ENCODE results near the gene EPHB3. TPM values are rescaled to one million over a fixed set of nuclear protein-coding genes. Genes with fewer than 3 reads are reported as not detected.
A peak's percentile ranks its signal among the peaks of the same experiment; 100 is the strongest.

EPHB3 gene
- total and polyA plus RNA-seq, 10 of the 15 experiments (the other 5 are each of a cell fraction or from before 2014, with no cell fraction given) = 0.09 TPM; not detected in 9

DNA sequence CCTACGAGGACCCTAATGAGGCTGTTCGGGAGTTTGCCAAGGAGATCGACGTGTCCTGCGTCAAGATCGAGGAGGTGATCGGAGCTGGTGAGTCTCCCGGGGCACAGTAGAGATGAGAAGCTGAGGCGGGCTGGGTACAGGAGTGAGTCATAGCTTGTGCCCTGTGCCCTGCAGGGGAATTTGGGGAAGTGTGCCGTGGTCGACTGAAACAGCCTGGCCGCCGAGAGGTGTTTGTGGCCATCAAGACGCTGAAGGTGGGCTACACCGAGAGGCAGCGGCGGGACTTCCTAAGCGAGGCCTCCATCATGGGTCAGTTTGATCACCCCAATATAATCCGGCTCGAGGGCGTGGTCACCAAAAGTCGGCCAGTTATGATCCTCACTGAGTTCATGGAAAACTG, 17.9 kb downstream of the EPHB3 start:
- Histone ChIP-seq H3K4me2 (ENCODE audit: control insufficient read depth, insufficient read depth) (no peak overlapping the region), H2AFZ (ENCODE audit: control insufficient read depth, low read depth, low read length) (no peak overlapping the region), H3K79me2 (ENCODE audit: control insufficient read depth, insufficient read depth, low read length) (no peaks in the 10 kb centered on the region), H3K36me3 (ENCODE audit: control insufficient read depth in 2 of 2, insufficient read depth in 2 of 2, low read length in 1 of 2) (no peaks in the 10 kb centered on the region), H3K4me1 (ENCODE audit: control insufficient read depth, insufficient read depth, low read length) (no peaks in the 10 kb centered on the region), H3K4me3 (no peak overlapping the region), H3K27me3 (replicated peaks in 1 of 2; ENCODE audit: control insufficient read depth in 2 of 2, insufficient read depth in 2 of 2, low read length in 1 of 2) (peaks cover 0 to 3% of the 10 kb centered on the region in 2 experiments; a peak in 3 of 4 replicates), H3K9ac (ENCODE audit: control insufficient read depth, insufficient read depth, low read length) (no peak overlapping the region), H3K27ac (ENCODE audit: control insufficient read depth, insufficient read depth) (no peak overlapping the region), H3K9me3 (replicated peaks; ENCODE audit: control insufficient read depth, insufficient read depth, low read length) (no peaks in the 10 kb centered on the region), H4K20me1 (ENCODE audit: control insufficient read depth, insufficient read depth) (no peaks in the 10 kb centered on the region)
- ChIA-PET CTCF (no interaction called here), RAD21 (ENCODE audit: unreplicated experiment) (no interaction called here), POLR2A (no interaction called here), SMC1A (ENCODE audit: uncharacterized antibody, unreplicated experiment) (no interaction called here)
- WGBS (ENCODE audit: insufficient coverage, insufficient replicate concordance, low lambda C conversion rate, missing lambda C conversion rate) = 8% methylated on average over 22 of the region's 22 CpGs
- in situ Hi-C loops (cut with MboI) (no loop called here), intact Hi-C loops (cut with micrococcal nuclease; ENCODE audit: unreplicated experiment) (no loop called here)
- no TSS peak for BruUV-seq (replicated peaks)
- DNase-seq (ENCODE audit: low read depth, low spot score) (no peak), FAIRE-seq (no peak), ATAC-seq (peak; percentile 73)
- TF ChIP-seq, protein P1, sequence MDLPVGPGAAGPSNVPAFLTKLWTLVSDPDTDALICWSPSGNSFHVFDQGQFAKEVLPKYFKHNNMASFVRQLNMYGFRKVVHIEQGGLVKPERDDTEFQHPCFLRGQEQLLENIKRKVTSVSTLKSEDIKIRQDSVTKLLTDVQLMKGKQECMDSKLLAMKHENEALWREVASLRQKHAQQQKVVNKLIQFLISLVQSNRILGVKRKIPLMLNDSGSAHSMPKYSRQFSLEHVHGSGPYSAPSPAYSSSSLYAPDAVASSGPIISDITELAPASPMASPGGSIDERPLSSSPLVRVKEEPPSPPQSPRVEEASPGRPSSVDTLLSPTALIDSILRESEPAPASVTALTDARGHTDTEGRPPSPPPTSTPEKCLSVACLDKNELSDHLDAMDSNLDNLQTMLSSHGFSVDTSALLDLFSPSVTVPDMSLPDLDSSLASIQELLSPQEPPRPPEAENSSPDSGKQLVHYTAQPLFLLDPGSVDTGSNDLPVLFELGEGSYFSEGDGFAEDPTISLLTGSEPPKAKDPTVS (IDR thresholded peaks at IDR 0.05; ENCODE audit: low read depth, low read length) = no peak
- TF ChIP-seq RAD51 (IDR thresholded peaks at IDR 0.05) = no peak
- no peak for TF ChIP-seq SMAD1 (IDR thresholded peaks at IDR 0.05; ENCODE audit: low read depth, partially characterized antibody)
- TF ChIP-seq TAF1 (IDR thresholded peaks at IDR 0.05; ENCODE audit: borderline replicate concordance, low read depth, low read length) = no peak
- TF ChIP-seq IKZF2 (IDR thresholded peaks at IDR 0.05) = no peak

DNA sequence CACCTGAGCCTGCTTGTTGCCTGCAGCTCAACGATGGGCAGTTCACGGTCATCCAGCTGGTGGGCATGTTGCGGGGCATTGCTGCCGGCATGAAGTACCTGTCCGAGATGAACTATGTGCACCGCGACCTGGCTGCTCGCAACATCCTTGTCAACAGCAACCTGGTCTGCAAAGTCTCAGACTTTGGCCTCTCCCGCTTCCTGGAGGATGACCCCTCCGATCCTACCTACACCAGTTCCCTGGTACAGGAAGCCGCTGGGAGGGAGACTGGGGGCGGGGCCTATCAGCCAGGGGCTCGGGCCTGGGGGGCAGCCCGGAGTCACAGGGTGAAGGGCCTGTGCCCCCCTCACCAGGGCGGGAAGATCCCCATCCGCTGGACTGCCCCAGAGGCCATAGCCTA, 18.8 kb downstream of the EPHB3 start:
- no peaks in the 10 kb centered on the region for H3K79me2 ChIP-seq (ENCODE audit: control insufficient read depth, insufficient read depth, low read length)
- SMC1A ChIA-PET (ENCODE audit: uncharacterized antibody, unreplicated experiment) = no interaction called here
- H3K4me3 ChIP-seq = no peak overlapping the region
- H3K36me3 ChIP-seq (ENCODE audit: control insufficient read depth in 2 of 2, insufficient read depth in 2 of 2, low read length in 1 of 2) = no peaks in the 10 kb centered on the region
- RAD21 ChIA-PET (ENCODE audit: unreplicated experiment) = no interaction called here
- H3K27me3 ChIP-seq (replicated peaks in 1 of 2; ENCODE audit: control insufficient read depth in 2 of 2, insufficient read depth in 2 of 2, low read length in 1 of 2) = peaks cover 2 to 3% of the 10 kb centered on the region in 2 experiments; a peak in 3 of 4 replicates
- H3K4me2 ChIP-seq (ENCODE audit: control insufficient read depth, insufficient read depth) = no peak overlapping the region
- FAIRE-seq (no peak), DNase-seq (ENCODE audit: low read depth, low spot score) (no peak), ATAC-seq (no peak)
- H3K9ac ChIP-seq (ENCODE audit: control insufficient read depth, insufficient read depth, low read length) = no peak overlapping the region
- no peak overlapping the region for H3K27ac ChIP-seq (ENCODE audit: control insufficient read depth, insufficient read depth)
- intact Hi-C loops (cut with micrococcal nuclease; ENCODE audit: unreplicated experiment) = no loop called here
- TF ChIP-seq, protein P2, sequence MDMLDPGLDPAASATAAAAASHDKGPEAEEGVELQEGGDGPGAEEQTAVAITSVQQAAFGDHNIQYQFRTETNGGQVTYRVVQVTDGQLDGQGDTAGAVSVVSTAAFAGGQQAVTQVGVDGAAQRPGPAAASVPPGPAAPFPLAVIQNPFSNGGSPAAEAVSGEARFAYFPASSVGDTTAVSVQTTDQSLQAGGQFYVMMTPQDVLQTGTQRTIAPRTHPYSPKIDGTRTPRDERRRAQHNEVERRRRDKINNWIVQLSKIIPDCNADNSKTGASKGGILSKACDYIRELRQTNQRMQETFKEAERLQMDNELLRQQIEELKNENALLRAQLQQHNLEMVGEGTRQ (IDR thresholded peaks at IDR 0.05; ENCODE audit: borderline replicate concordance, low read depth, low read length) = no peak
- TF ChIP-seq FOXM1 (IDR thresholded peaks at IDR 0.05; ENCODE audit: low read depth, low read length) (no peak), MXI1 (IDR thresholded peaks at IDR 0.05; ENCODE audit: low read depth, low read length) (no peak), CREM (IDR thresholded peaks at IDR 0.05; ENCODE audit: low read depth) (no peak), POLR2AphosphoS2 (IDR thresholded peaks at IDR 0.05; ENCODE audit: low read depth, low read length) (no peak), SUPT20H (IDR thresholded peaks at IDR 0.05; ENCODE audit: borderline replicate concordance, control insufficient read depth, low read depth, low read length) (no peak), STAT3 (IDR thresholded peaks at IDR 0.05; ENCODE audit: low read depth, low read length) (no peak), JUNB (IDR thresholded peaks at IDR 0.05) (no peak)
- TF ChIP-seq, protein P3, sequence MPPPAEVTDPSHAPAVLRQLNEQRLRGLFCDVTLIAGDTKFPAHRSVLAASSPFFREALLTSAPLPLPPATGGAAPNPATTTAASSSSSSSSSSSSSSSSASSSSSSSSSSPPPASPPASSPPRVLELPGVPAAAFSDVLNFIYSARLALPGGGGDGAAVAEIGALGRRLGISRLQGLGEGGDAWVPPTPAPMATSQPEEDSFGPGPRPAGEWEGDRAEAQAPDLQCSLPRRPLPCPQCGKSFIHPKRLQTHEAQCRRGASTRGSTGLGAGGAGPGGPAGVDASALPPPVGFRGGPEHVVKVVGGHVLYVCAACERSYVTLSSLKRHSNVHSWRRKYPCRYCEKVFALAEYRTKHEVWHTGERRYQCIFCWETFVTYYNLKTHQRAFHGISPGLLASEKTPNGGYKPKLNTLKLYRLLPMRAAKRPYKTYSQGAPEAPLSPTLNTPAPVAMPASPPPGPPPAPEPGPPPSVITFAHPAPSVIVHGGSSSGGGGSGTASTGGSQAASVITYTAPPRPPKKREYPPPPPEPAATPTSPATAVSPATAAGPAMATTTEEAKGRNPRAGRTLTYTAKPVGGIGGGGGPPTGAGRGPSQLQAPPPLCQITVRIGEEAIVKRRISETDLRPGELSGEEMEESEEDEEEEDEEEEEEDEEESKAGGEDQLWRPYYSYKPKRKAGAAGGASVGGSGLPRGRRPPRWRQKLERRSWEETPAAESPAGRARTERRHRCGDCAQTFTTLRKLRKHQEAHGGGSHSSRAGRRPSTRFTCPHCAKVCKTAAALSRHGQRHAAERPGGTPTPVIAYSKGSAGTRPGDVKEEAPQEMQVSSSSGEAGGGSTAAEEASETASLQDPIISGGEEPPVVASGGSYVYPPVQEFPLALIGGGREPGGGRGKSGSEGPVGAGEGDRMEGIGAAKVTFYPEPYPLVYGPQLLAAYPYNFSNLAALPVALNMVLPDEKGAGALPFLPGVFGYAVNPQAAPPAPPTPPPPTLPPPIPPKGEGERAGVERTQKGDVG (CRISPR knock-in tag; IDR thresholded peaks at IDR 0.05) = no peak
- no peak overlapping the region for H2AFZ ChIP-seq (ENCODE audit: control insufficient read depth, low read depth, low read length)
- no TSS peak for BruUV-seq (replicated peaks)
- no peaks in the 10 kb centered on the region for H4K20me1 ChIP-seq (ENCODE audit: control insufficient read depth, insufficient read depth)
- 60% methylated on average over 16 of the region's 16 CpGs for WGBS (ENCODE audit: insufficient coverage, insufficient replicate concordance, low lambda C conversion rate, missing lambda C conversion rate)
- CTCF ChIA-PET = no interaction called here
- no peaks in the 10 kb centered on the region for H3K9me3 ChIP-seq (replicated peaks; ENCODE audit: control insufficient read depth, insufficient read depth, low read length)
- in situ Hi-C loops (cut with MboI) = no loop called here
- POLR2A ChIA-PET = no interaction called here
- no peaks in the 10 kb centered on the region for H3K4me1 ChIP-seq (ENCODE audit: control insufficient read depth, insufficient read depth, low read length)

All from GM12878 (cell line).